ENCODE results near the gene CLDND1. TPM values are rescaled to one million over a fixed set of nuclear protein-coding genes. Genes with fewer than 3 reads are reported as not detected.

The CLDND1 gene
- total and polyA plus RNA-seq, 10 of the 15 experiments (the other 5 are each of a cell fraction or from before 2014, with no cell fraction given) = 97.8 to 225 (median 152) TPM

DNA sequence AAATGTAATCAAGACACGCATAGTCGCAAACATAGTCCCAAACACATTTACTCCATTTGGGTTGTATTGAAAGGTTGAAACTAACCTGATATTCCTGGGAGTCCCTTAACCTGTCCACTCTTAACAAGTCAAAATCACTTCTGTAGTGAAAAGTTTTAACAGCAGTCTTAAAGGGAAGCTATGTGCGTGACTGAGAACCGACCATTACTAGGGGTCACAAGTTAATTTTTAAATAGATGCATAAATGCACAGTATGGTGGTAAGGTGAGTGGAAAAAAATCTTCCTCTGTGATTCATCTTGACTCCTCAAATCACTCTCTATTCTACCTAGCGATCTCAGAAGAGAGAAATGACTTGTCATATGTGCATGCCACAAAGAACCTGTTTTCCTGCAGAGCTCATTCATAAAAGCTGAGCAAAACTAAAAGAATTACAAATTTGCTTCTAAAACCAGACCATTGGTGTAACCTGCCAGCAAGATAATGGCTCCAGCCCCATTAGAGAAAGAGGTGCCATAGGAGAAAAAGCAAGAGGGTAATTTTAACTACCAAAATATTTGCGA, 13.8 kb upstream of the CLDND1 start (continued):
- TF ChIP-seq, protein P1, sequence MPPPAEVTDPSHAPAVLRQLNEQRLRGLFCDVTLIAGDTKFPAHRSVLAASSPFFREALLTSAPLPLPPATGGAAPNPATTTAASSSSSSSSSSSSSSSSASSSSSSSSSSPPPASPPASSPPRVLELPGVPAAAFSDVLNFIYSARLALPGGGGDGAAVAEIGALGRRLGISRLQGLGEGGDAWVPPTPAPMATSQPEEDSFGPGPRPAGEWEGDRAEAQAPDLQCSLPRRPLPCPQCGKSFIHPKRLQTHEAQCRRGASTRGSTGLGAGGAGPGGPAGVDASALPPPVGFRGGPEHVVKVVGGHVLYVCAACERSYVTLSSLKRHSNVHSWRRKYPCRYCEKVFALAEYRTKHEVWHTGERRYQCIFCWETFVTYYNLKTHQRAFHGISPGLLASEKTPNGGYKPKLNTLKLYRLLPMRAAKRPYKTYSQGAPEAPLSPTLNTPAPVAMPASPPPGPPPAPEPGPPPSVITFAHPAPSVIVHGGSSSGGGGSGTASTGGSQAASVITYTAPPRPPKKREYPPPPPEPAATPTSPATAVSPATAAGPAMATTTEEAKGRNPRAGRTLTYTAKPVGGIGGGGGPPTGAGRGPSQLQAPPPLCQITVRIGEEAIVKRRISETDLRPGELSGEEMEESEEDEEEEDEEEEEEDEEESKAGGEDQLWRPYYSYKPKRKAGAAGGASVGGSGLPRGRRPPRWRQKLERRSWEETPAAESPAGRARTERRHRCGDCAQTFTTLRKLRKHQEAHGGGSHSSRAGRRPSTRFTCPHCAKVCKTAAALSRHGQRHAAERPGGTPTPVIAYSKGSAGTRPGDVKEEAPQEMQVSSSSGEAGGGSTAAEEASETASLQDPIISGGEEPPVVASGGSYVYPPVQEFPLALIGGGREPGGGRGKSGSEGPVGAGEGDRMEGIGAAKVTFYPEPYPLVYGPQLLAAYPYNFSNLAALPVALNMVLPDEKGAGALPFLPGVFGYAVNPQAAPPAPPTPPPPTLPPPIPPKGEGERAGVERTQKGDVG (CRISPR knock-in tag; IDR thresholded peaks at IDR 0.05) = no peak
- TF ChIP-seq BRCA1 (IDR thresholded peaks at IDR 0.05; ENCODE audit: low read depth, low read length) = no peak
- TF ChIP-seq STAT3 (IDR thresholded peaks at IDR 0.05; ENCODE audit: low read depth, low read length) = peak; percentile 92

DNA sequence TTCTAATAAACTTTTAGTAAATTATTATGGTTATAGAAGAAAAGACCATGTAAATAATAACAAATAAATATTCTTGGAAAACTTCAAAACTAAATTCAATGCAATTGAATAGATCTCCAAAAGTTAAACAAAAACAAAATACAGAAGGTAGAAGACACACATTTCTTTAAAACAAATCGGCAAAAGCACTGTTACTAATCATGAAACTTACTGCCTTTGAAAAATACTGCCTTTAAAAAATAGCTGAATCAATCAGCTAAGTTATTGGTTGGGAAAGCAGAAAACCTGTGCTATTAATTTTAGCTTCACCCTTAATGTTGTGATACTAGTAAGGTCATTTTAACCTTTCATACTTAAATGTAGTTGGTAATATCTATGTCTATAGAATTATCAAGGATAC, 12.0 kb upstream of the CLDND1 start:
- CTCF ChIA-PET = interaction anchor here (0.8 to 6.3 kb wide), 5 partner anchors 15 to 191 kb away, joined by 3 to 40 read pairs (median 24); no protein-coding TSS in a partner anchor
- Histone ChIP-seq H3K4me2 (ENCODE audit: control insufficient read depth, insufficient read depth) (no peak overlapping the region; the same call in 1 of the 2 replicates), H4K20me1 (ENCODE audit: control insufficient read depth, insufficient read depth) (no peaks in the 10 kb centered on the region), H3K4me3 (peak overlapping the region; percentile 72), H3K27ac (ENCODE audit: control insufficient read depth, insufficient read depth) (peak overlapping the region; percentile 97), H3K36me3 (ENCODE audit: control insufficient read depth in 2 of 2, insufficient read depth in 2 of 2, low read length in 1 of 2) (peaks cover 3 to 4% of the 10 kb centered on the region in 2 experiments; a peak in 3 of 4 replicates), H2AFZ (ENCODE audit: control insufficient read depth, low read depth, low read length) (no peak overlapping the region), H3K79me2 (ENCODE audit: control insufficient read depth, insufficient read depth, low read length) (peaks cover 96% of the 10 kb centered on the region), H3K4me1 (ENCODE audit: control insufficient read depth, insufficient read depth, low read length) (peaks cover 10% of the 10 kb centered on the region; the same call in 1 of the 2 replicates), H3K9me3 (replicated peaks; ENCODE audit: control insufficient read depth, insufficient read depth, low read length) (no peaks in the 10 kb centered on the region), H3K9ac (ENCODE audit: control insufficient read depth, insufficient read depth, low read length) (peak overlapping the region; percentile 94), H3K27me3 (replicated peaks in 1 of 2; ENCODE audit: control insufficient read depth in 2 of 2, insufficient read depth in 2 of 2, low read length in 1 of 2) (no peaks in the 10 kb centered on the region)
- POLR2A ChIA-PET = interaction anchor here (0.8 to 11.8 kb wide), 5 partner anchors 9 to 59 kb away, joined by 3 to 350 read pairs (median 4); partner anchors contain the start of genes CLDND1 and CPOX
- no TSS peak for BruUV-seq (replicated peaks)
- in situ Hi-C loops (cut with MboI) (no loop called here), intact Hi-C loops (cut with micrococcal nuclease; ENCODE audit: unreplicated experiment) (loop anchor here (5.0 kb wide), 1 partner anchor 198 kb away; no protein-coding TSS in a partner anchor)
- no peak for FAIRE-seq
- SMC1A ChIA-PET (ENCODE audit: uncharacterized antibody, unreplicated experiment) = interaction anchor here (1.1 to 13.1 kb wide), 5 partner anchors 10 to 60 kb away, joined by 3 to 603 read pairs (median 8); partner anchors contain the start of genes CLDND1 and CPOX
- RAD21 ChIA-PET (ENCODE audit: unreplicated experiment) = interaction anchor here (0.7 to 13.1 kb wide), 8 partner anchors 12 to 205 kb away, joined by 3 to 511 read pairs (median 8); partner anchors contain the start of gene CLDND1
- ATAC-seq = no peak
- 4% methylated on average over 1 of the region's 1 CpG for WGBS (ENCODE audit: insufficient coverage, insufficient replicate concordance, low lambda C conversion rate, missing lambda C conversion rate)
- no peak for DNase-seq (ENCODE audit: low read depth, low spot score)
- TF ChIP-seq SMAD5 (IDR thresholded peaks at IDR 0.05; ENCODE audit: low read depth) (peak; percentile 46; the same call in 1 of the 2 replicates), CREM (IDR thresholded peaks at IDR 0.05; ENCODE audit: low read depth) (peak; percentile 17; the same call in 1 of the 2 replicates), YBX1 (IDR thresholded peaks at IDR 0.05) (no peak)
- TF ChIP-seq, protein P2, sequence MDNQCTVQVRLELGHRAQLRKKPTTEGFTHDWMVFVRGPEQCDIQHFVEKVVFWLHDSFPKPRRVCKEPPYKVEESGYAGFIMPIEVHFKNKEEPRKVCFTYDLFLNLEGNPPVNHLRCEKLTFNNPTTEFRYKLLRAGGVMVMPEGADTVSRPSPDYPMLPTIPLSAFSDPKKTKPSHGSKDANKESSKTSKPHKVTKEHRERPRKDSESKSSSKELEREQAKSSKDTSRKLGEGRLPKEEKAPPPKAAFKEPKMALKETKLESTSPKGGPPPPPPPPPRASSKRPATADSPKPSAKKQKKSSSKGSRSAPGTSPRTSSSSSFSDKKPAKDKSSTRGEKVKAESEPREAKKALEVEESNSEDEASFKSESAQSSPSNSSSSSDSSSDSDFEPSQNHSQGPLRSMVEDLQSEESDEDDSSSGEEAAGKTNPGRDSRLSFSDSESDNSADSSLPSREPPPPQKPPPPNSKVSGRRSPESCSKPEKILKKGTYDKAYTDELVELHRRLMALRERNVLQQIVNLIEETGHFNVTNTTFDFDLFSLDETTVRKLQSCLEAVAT (IDR thresholded peaks at IDR 0.05) = peak; percentile 68; the same call in 1 of the 2 replicates
- TF ChIP-seq, protein P3, sequence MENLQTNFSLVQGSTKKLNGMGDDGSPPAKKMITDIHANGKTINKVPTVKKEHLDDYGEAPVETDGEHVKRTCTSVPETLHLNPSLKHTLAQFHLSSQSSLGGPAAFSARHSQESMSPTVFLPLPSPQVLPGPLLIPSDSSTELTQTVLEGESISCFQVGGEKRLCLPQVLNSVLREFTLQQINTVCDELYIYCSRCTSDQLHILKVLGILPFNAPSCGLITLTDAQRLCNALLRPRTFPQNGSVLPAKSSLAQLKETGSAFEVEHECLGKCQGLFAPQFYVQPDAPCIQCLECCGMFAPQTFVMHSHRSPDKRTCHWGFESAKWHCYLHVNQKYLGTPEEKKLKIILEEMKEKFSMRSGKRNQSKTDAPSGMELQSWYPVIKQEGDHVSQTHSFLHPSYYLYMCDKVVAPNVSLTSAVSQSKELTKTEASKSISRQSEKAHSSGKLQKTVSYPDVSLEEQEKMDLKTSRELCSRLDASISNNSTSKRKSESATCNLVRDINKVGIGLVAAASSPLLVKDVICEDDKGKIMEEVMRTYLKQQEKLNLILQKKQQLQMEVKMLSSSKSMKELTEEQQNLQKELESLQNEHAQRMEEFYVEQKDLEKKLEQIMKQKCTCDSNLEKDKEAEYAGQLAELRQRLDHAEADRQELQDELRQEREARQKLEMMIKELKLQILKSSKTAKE (IDR thresholded peaks at IDR 0.05; ENCODE audit: low read depth, poor library complexity, severe bottlenecking) = peak; percentile 20
- TF ChIP-seq, protein P4, sequence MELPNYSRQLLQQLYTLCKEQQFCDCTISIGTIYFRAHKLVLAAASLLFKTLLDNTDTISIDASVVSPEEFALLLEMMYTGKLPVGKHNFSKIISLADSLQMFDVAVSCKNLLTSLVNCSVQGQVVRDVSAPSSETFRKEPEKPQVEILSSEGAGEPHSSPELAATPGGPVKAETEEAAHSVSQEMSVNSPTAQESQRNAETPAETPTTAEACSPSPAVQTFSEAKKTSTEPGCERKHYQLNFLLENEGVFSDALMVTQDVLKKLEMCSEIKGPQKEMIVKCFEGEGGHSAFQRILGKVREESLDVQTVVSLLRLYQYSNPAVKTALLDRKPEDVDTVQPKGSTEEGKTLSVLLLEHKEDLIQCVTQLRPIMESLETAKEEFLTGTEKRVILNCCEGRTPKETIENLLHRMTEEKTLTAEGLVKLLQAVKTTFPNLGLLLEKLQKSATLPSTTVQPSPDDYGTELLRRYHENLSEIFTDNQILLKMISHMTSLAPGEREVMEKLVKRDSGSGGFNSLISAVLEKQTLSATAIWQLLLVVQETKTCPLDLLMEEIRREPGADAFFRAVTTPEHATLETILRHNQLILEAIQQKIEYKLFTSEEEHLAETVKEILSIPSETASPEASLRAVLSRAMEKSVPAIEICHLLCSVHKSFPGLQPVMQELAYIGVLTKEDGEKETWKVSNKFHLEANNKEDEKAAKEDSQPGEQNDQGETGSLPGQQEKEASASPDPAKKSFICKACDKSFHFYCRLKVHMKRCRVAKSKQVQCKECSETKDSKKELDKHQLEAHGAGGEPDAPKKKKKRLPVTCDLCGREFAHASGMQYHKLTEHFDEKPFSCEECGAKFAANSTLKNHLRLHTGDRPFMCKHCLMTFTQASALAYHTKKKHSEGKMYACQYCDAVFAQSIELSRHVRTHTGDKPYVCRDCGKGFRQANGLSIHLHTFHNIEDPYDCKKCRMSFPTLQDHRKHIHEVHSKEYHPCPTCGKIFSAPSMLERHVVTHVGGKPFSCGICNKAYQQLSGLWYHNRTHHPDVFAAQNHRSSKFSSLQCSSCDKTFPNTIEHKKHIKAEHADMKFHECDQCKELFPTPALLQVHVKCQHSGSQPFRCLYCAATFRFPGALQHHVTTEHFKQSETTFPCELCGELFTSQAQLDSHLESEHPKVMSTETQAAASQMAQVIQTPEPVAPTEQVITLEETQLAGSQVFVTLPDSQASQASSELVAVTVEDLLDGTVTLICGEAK (IDR thresholded peaks at IDR 0.05; ENCODE audit: borderline replicate concordance) = peak; percentile 45; the same call in 1 of the 2 replicates
